Measurements from ENCODE around the gene COX4I2. TPM values are rescaled to one million over a fixed set of nuclear protein-coding genes. Genes with fewer than 3 reads are reported as not detected.

COX4I2 gene
- total and polyA plus RNA-seq, 2 of the 8 experiments (the other 6 are each of a cell fraction or from before 2014, with no cell fraction given): 0.26 TPM; not detected in 1

GRCh38 chr20:31643522-31643921 is 5.8 kb downstream of the COX4I2 start:
- no peak overlapping the region for H2BK120ac ChIP-seq (replicated peaks; ENCODE audit: low read depth, low read length)
- H3K27ac ChIP-seq (ENCODE audit: low read depth, low read length): no peak overlapping the region
- no peak overlapping the region for H3K14ac ChIP-seq (ENCODE audit: insufficient read length)
- DNase-seq (ENCODE audit: low read depth in 1 of 2, low spot score in 2 of 2): no peak
- H2AK5ac ChIP-seq (ENCODE audit: low read depth, low read length): no peak overlapping the region
- peaks cover 0 to 2% (median 2%) of the 10 kb centered on the region in 4 experiments; a peak in 2 of 7 replicates for H3K4me1 ChIP-seq (replicated peaks in 1 of 4; ENCODE audit: control insufficient read depth in 3 of 4, insufficient read depth in 4 of 4, low read length in 3 of 4)
- H3K4me3 ChIP-seq (ENCODE audit: extremely low read depth in 1 of 4, insufficient read depth in 2 of 4, low read depth in 3 of 4, low read length in 4 of 4): no peak overlapping the region
- no peak overlapping the region for H3K18ac ChIP-seq (ENCODE audit: extremely low read depth, low read length)
- H2BK5ac ChIP-seq (ENCODE audit: low read depth, low read length): no peak overlapping the region
- no peak overlapping the region for H3K4ac ChIP-seq (replicated peaks; ENCODE audit: insufficient read length, low read depth, low read length)
- no peak overlapping the region for H3K56ac ChIP-seq (replicated peaks; ENCODE audit: insufficient read length, low read depth, low read length)
- H4K91ac ChIP-seq (replicated peaks; ENCODE audit: insufficient read length, low read length): no peak overlapping the region
- H4K20me1 ChIP-seq (replicated peaks in 1 of 2; ENCODE audit: control insufficient read depth in 1 of 2, insufficient read depth in 2 of 2, low read length in 2 of 2): peaks cover 0 to 2% of the 10 kb centered on the region in 2 experiments
- H3K9me3 ChIP-seq (ENCODE audit: insufficient read depth in 2 of 2, low read depth in 1 of 2, low read length in 1 of 2): no peaks in the 10 kb centered on the region
- H3K79me2 ChIP-seq (ENCODE audit: control insufficient read depth in 1 of 2, insufficient read depth in 2 of 2, low read length in 2 of 2): no peaks in the 10 kb centered on the region
- H2BK15ac ChIP-seq (ENCODE audit: low read length): 0 out of 2 replicates have a peak overlapping the region, but pooled peaks have one; percentile 37
- TF ChIP-seq KDM1A (IDR thresholded peaks at IDR 0.05; ENCODE audit: borderline replicate concordance, low read length) (peak; percentile 64; the same call in 1 of the 2 replicates), SUZ12 (IDR thresholded peaks at IDR 0.05; ENCODE audit: low read length) (no peak)
- no peak overlapping the region for H2BK12ac ChIP-seq (ENCODE audit: low read depth, low read length)
- no peak for FAIRE-seq
- H3K27me3 ChIP-seq (replicated peaks in 1 of 4; ENCODE audit: control insufficient read depth in 3 of 4, extremely low read depth in 1 of 4, insufficient read depth in 3 of 4, low read length in 3 of 4): no peaks in the 10 kb centered on the region
- H2BK20ac ChIP-seq (ENCODE audit: low read length): no peak overlapping the region
- no peak overlapping the region for H3K23ac ChIP-seq (ENCODE audit: insufficient read length)
- H4K8ac ChIP-seq (ENCODE audit: extremely low read depth, insufficient read depth, low read length): no peak overlapping the region
- H4K5ac ChIP-seq (ENCODE audit: insufficient read length, low read depth, low read length): no peak overlapping the region
- H3K9ac ChIP-seq (replicated peaks in 1 of 4; ENCODE audit: extremely low read depth in 1 of 4, low read depth in 3 of 4, low read length in 3 of 4): no peak overlapping the region
- H3K79me1 ChIP-seq (ENCODE audit: low read depth, low read length): no peaks in the 10 kb centered on the region
- CTCF ChIA-PET (ENCODE audit: partially characterized antibody): interaction anchor here (2.0 to 7.1 kb wide), 3 partner anchors 8 to 81 kb away, joined by 9 to 51 read pairs (median 15); no protein-coding TSS in a partner anchor
- 93% methylated on average over 4 of the region's 4 CpGs; no CpG with 5 or more reads in 1 of the 2 experiments for WGBS, 2 experiments (ENCODE audit: extremely low coverage in 1 of 2, insufficient coverage in 1 of 2, insufficient read length in 1 of 2, insufficient replicate concordance in 2 of 2, low coverage in 1 of 2, low lambda C conversion rate in 2 of 2, missing lambda C conversion rate in 1 of 2)
- H3K23me2 ChIP-seq (ENCODE audit: low read depth, low read length): no peaks in the 10 kb centered on the region
- H3K4me2 ChIP-seq (ENCODE audit: insufficient read depth in 1 of 2, low read depth in 2 of 2, low read length in 2 of 2): no peak overlapping the region
- POLR2A ChIA-PET (ENCODE audit: partially characterized antibody): interaction anchor here (0.8 to 1.2 kb wide), 2 partner anchors 62 to 76 kb away, joined by 3 read pairs; no protein-coding TSS in a partner anchor
- no peaks in the 10 kb centered on the region for H3K36me3 ChIP-seq (ENCODE audit: control insufficient read depth in 2 of 4, insufficient read depth in 4 of 4, low read length in 3 of 4)
- H2AFZ ChIP-seq (ENCODE audit: low read length): no peak overlapping the region

Measured in H1 (cell line).